Upper lobe of left lung (tissue), 6 donors: Measurements from ENCODE around the gene CD276. TPM values are rescaled to one million over a fixed set of nuclear protein-coding genes. Genes with fewer than 3 reads are reported as not detected.

Experiments used
- ATAC-seq, 2 donors: fragments of 200-7000 bp; cut with Tn5 transposase; one replicate each; pipeline ENCODE4 v1.9.1; 2022; ENCODE audit warnings: mild to moderate bottlenecking in 2 of 2, moderate library complexity in 2 of 2; ENCODE audit not compliant: low FRiP score in 2 of 2
- DNase-seq, 2 donors: peaks; one replicate each; pipeline ENCODE4 v3.0.0-alpha.2; 2019 to 2020
- H3K27ac ChIP-seq, 4 donors: fragments of 200-600 bp; sonication (generic); one replicate each; pipeline ENCODE4 v1.5.1; 2016 to 2019
- H3K27me3 ChIP-seq, 4 donors: fragments of 200-600 bp; sonication (generic); one replicate each; pipeline ENCODE4 v1.5.1; 2017 to 2019
- H3K36me3 ChIP-seq, 4 donors: fragments of 200-600 bp; sonication (generic); one replicate each; pipeline ENCODE4 v1.5.1; 2016 to 2019
- H3K4me1 ChIP-seq, 4 donors: fragments of 200-600 bp; sonication (generic); one replicate each; pipeline ENCODE4 v1.5.1; 2018 to 2019
- H3K4me3 ChIP-seq, 4 donors: fragments of 200-600 bp; sonication (generic); one replicate each; pipeline ENCODE4 v1.5.1; 2017 to 2019; ENCODE audit warnings: mild to moderate bottlenecking in 2 of 4, moderate library complexity in 1 of 4
- H3K9me3 ChIP-seq, 4 donors: fragments of 200-600 bp; sonication (generic); one replicate each; pipeline ENCODE4 v1.5.1; 2018 to 2019
- CTCF ChIP-seq, 6 experiments: fragments of 450-650 bp in 4 of 6; fragments of 200-600 bp in 2 of 6; sonication (generic) in 2 of 6; IDR thresholded peaks; one replicate each; pipeline ENCODE4 v1.5.1; 2016 to 2019; ENCODE audit warnings: antibody characterized with exemption in 6 of 6
- EP300 ChIP-seq, 4 donors: sonication (generic); formaldehyde crosslinking; IDR thresholded peaks; one replicate each; pipeline ENCODE4 v1.5.1; 2017; ENCODE audit warnings: antibody characterized with exemption in 4 of 4, control low read depth in 2 of 4
- POLR2A ChIP-seq, 4 donors: fragments of 450-650 bp; IDR thresholded peaks; one replicate each; pipeline ENCODE4 v1.5.1; 2016 to 2017; ENCODE audit warnings: antibody characterized with exemption in 4 of 4, mild to moderate bottlenecking in 2 of 4
- POLR2AphosphoS5 ChIP-seq, 2 donors: sonication (generic); formaldehyde crosslinking; IDR thresholded peaks; one replicate each; pipeline ENCODE4 v1.5.1; 2017; ENCODE audit warnings: antibody characterized with exemption in 2 of 2
- whole genome bisulfite sequencing, 2 donors: methylation state at CpG; one replicate each; pipeline ENCODE4 v1.1.5; 2017 to 2018; 5-methylcytosine and 5-hydroxymethylcytosine counted together
- total RNA-seq, 6 donors: library from RNA; depleted of rRNA in 4 of 6; stranded (reverse); fragments of >200 nt in 4 of 6; gene quantifications; one replicate each; pipeline versions ENCODE4 v1.1.0 to v1.2.1, GENCODE V29; 2016 to 2021
- donor health status: DM: no; HTN: no; CAD: no; lungs with moderate emphysema.
- donor health status: DM: no; HTN: yes; CAD: no; lungs with severe emphysema.

The CD276 gene
- total RNA-seq, 6 donors from 2014 or later = 32.2 to 83.6 (median 65.8) TPM

GRCh38 chr15:73687351-73687750 lies 3.2 kb downstream of the CD276 start:
- Histone ChIP-seq H3K4me3 (no peak overlapping the region), H3K4me1 (peaks cover 10 to 52% (median 39%) of the 10 kb centered on the region in 4 donors), H3K27me3 (peaks cover 0 to 10% (median 0%) of the 10 kb centered on the region in 4 donors), H3K27ac (no peak overlapping the region), H3K9me3 (no peaks in the 10 kb centered on the region), H3K36me3 (no peaks in the 10 kb centered on the region)
- DNase-seq (no peak), ATAC-seq (no peak)
- TF ChIP-seq POLR2A (IDR thresholded peaks at IDR 0.05) (no peak), EP300 (IDR thresholded peaks at IDR 0.05) (no peak), CTCF (IDR thresholded peaks at IDR 0.05) (no peak), POLR2AphosphoS5 (IDR thresholded peaks at IDR 0.05) (no peak)
- 100% methylated on average over 1 to 2 of the region's 2 CpGs for WGBS, 2 donors

- Histone ChIP-seq H3K4me1 (peaks cover 10 to 50% (median 37%) of the 10 kb centered on the region in 4 donors), H3K4me3 (no peak overlapping the region), H3K36me3 (no peaks in the 10 kb centered on the region), H3K9me3 (no peaks in the 10 kb centered on the region), H3K27me3 (peaks cover 0 to 10% (median 0%) of the 10 kb centered on the region in 4 donors), H3K27ac (no peak overlapping the region)
- TF ChIP-seq CTCF (IDR thresholded peaks at IDR 0.05) (no peak), EP300 (IDR thresholded peaks at IDR 0.05) (no peak), POLR2A (IDR thresholded peaks at IDR 0.05) (no peak)
- DNase-seq = no peak
- no peak for ATAC-seq
- 86 to 90% methylated on average over 5 to 6 of the region's 6 CpGs for WGBS, 2 donors
Observed at GRCh38 chr15:73688455-73688854, 4.3 kb downstream of the CD276 start.

GRCh38 chr15:73691396-73691795 lies 7.2 kb downstream of the CD276 start:
- Histone ChIP-seq H3K4me1 (peaks cover 13 to 35% (median 28%) of the 10 kb centered on the region in 4 donors), H3K9me3 (no peaks in the 10 kb centered on the region), H3K27me3 (no peaks in the 10 kb centered on the region), H3K36me3 (no peaks in the 10 kb centered on the region), H3K4me3 (no peak overlapping the region), H3K27ac (no peak overlapping the region)
- ATAC-seq (peak in 1 of 2 donors; percentile 54), DNase-seq (peak in 1 of 2 donors; percentile 77)
- whole genome bisulfite sequencing, 2 donors = 67 to 83% methylated on average over 5 to 6 of the region's 6 CpGs
- TF ChIP-seq CTCF (IDR thresholded peaks at IDR 0.05) (no peak), EP300 (IDR thresholded peaks at IDR 0.05) (no peak), POLR2AphosphoS5 (IDR thresholded peaks at IDR 0.05) (no peak), POLR2A (IDR thresholded peaks at IDR 0.05) (no peak)

GRCh38 chr15:73694419-73694818 lies 10.2 kb downstream of the CD276 start:
- TF ChIP-seq CTCF (IDR thresholded peaks at IDR 0.05) = no peak
- TF ChIP-seq POLR2A (IDR thresholded peaks at IDR 0.05) = no peak
- DNase-seq (no peak), ATAC-seq (no peak)
- 69 to 72% methylated on average over 5 of the region's 5 CpGs for WGBS, 2 donors
- Histone ChIP-seq H3K9me3 (no peaks in the 10 kb centered on the region), H3K4me1 (peaks cover 25 to 38% (median 29%) of the 10 kb centered on the region in 4 donors), H3K27me3 (no peaks in the 10 kb centered on the region), H3K4me3 (no peak overlapping the region), H3K36me3 (no peaks in the 10 kb centered on the region), H3K27ac (no peak overlapping the region)
